ENCODE measurements around the gene TSTD2.
A peak's percentile ranks its signal among the peaks of the same experiment; 100 is the strongest.

The TSTD2 gene

GRCh38 chr9:97567182-97567893, 65.8 kb downstream of the TSTD2 start:
- intact Hi-C loops (cut with DNase I), result no loop called here
- peak in 1 of 10 donors; percentile 47 for DNase-seq

GRCh38 chr9:97565262-97565661, 67.9 kb downstream of the TSTD2 start:
- DNase-seq, result peak in 1 of 10 donors; percentile 40
- intact Hi-C loops (cut with DNase I), result no loop called here

GRCh38 chr9:97564291-97565175, 68.6 kb downstream of the TSTD2 start:
- peak in 3 of 10 donors; percentile 33 to 90 (median 46) for DNase-seq
- intact Hi-C loops (cut with DNase I), result loop anchor here (5.0 kb wide), 1 partner anchor 62 kb away; the partner anchor contains the start of gene TMOD1

GRCh38 chr9:97563458-97564135, 69.6 kb downstream of the TSTD2 start:
- intact Hi-C loops (cut with DNase I), result loop anchor here (5.0 kb wide), 1 partner anchor 61 kb away; the partner anchor contains the start of gene TMOD1
- peak in 1 of 10 donors; percentile 22 for DNase-seq

- intact Hi-C loops (cut with DNase I), result loop anchor here (5.0 kb wide), 1 partner anchor 60 kb away; the partner anchor contains the start of gene TMOD1
- peak in 1 of 10 donors; percentile 81 for DNase-seq
Measured at GRCh38 chr9:97562542-97562941, 70.6 kb downstream of the TSTD2 start.

GRCh38 chr9:97561501-97561900, 71.7 kb downstream of the TSTD2 start:
- intact Hi-C loops (cut with DNase I), result loop anchor here (5.0 kb wide), 1 partner anchor 59 kb away; the partner anchor contains the start of gene TMOD1

GRCh38 chr9:97560851-97561250, 72.3 kb downstream of the TSTD2 start:
- peak in 1 of 10 donors; percentile 80 for DNase-seq
- intact Hi-C loops (cut with DNase I), result loop anchor here (5.0 kb wide), 1 partner anchor 59 kb away; the partner anchor contains the start of gene TMOD1

More at GRCh38 chr9:97561501-97561900, 71.7 kb downstream of the TSTD2 start:
- peak in 1 of 10 donors; percentile 44 for DNase-seq

- intact Hi-C loops (cut with DNase I), result loop anchor here (5.0 kb wide), 1 partner anchor 58 kb away; the partner anchor contains the start of gene TMOD1
- peak in 1 of 10 donors; percentile 49 for DNase-seq
Measured at GRCh38 chr9:97560154-97560553, 73.0 kb downstream of the TSTD2 start.

- intact Hi-C loops (cut with DNase I), result loop anchor here (5.0 kb wide), 1 partner anchor 33 kb away; no protein-coding TSS in a partner anchor
Measured at GRCh38 chr9:97559111-97559514, 74.1 kb downstream of the TSTD2 start.

GRCh38 chr9:97558701-97559101, 74.5 kb downstream of the TSTD2 start:
- peak in 1 of 10 donors; percentile 34 for DNase-seq
- intact Hi-C loops (cut with DNase I), result loop anchor here (5.0 kb wide), 1 partner anchor 34 kb away; no protein-coding TSS in a partner anchor

More at GRCh38 chr9:97559111-97559514, 74.1 kb downstream of the TSTD2 start:
- DNase-seq, result peak in 5 of 10 donors; percentile 33 to 91 (median 61)

GRCh38 chr9:97557606-97558095, 75.5 kb downstream of the TSTD2 start:
- intact Hi-C loops (cut with DNase I), result loop anchor here (5.0 kb wide), 1 partner anchor 35 kb away; no protein-coding TSS in a partner anchor
- DNase-seq, result peak in 9 of 10 donors; percentile 45 to 96 (median 79)

GRCh38 chr9:97556721-97557605, 76.2 kb downstream of the TSTD2 start:
- intact Hi-C loops (cut with DNase I), result loop anchor here (5.0 kb wide), 1 partner anchor 35 kb away; no protein-coding TSS in a partner anchor
- DNase-seq, result peak in 1 of 10 donors; percentile 76

GRCh38 chr9:97556036-97556720, 77.0 kb downstream of the TSTD2 start:
- intact Hi-C loops (cut with DNase I), result loop anchor here (5.0 kb wide), 1 partner anchor 36 kb away; no protein-coding TSS in a partner anchor
- DNase-seq, result peak in 1 of 10 donors; percentile 59

- peak in 1 of 10 donors; percentile 74 for DNase-seq
- intact Hi-C loops (cut with DNase I), result loop anchor here (5.0 kb wide), 1 partner anchor 37 kb away; no protein-coding TSS in a partner anchor
Measured at GRCh38 chr9:97555164-97555563, 78.0 kb downstream of the TSTD2 start.

GRCh38 chr9:97554566-97555075, 78.5 kb downstream of the TSTD2 start:
- peak in 1 of 10 donors; percentile 57 for DNase-seq
- intact Hi-C loops (cut with DNase I), result loop anchor here (5.0 kb wide), 1 partner anchor 38 kb away; no protein-coding TSS in a partner anchor

- intact Hi-C loops (cut with DNase I), result no loop called here
Measured at GRCh38 chr9:97553841-97554240, 79.3 kb downstream of the TSTD2 start.

GRCh38 chr9:97553141-97553540, 80.0 kb downstream of the TSTD2 start:
- DNase-seq, result peak in 1 of 10 donors; percentile 46
- intact Hi-C loops (cut with DNase I), result no loop called here

More at GRCh38 chr9:97553841-97554240, 79.3 kb downstream of the TSTD2 start:
- DNase-seq, result peak in 1 of 10 donors; percentile 11
